ACC112 (cell line): ENCODE measurements around the gene COX7A2L.
"Not testable (repeated sequence)": the region's sequence is repeated elsewhere in the genome, so short reads cannot be mapped to it uniquely, and the experiment has no call there.

ENCODE experiments used
- H2AFZ ChIP-seq: fragments of 200-600 bp; sonication (generic); one replicate; pipeline ENCODE4 v1.6.0; 2017; ENCODE audit warnings: antibody characterized with exemption, low read length; ENCODE audit not compliant: unreplicated experiment
- H3K27ac ChIP-seq: fragments of 200-600 bp; sonication (generic); 2 replicates; pipeline ENCODE4 v1.5.1; 2014; ENCODE audit warnings: low read depth, mild to moderate bottlenecking, antibody characterized with exemption, low read length, moderate library complexity
- H3K27me3 ChIP-seq: fragments of 200-600 bp; sonication (generic); 2 replicates; pipeline ENCODE4 v1.6.1; 2014; ENCODE audit warnings: mild to moderate bottlenecking, antibody characterized with exemption, low read length, moderate library complexity, mixed read lengths; ENCODE audit not compliant: insufficient read depth
- H3K36me3 ChIP-seq: fragments of 200-600 bp; sonication (generic); 2 replicates; pipeline ENCODE4 v1.6.1; 2016; ENCODE audit warnings: mild to moderate bottlenecking, antibody characterized with exemption, low read length, moderate library complexity, mixed read lengths; ENCODE audit not compliant: insufficient read depth
- H3K4me1 ChIP-seq: fragments of 200-600 bp; sonication (generic); one replicate; pipeline ENCODE4 v1.6.1; 2016; ENCODE audit warnings: low read length, mixed read lengths; ENCODE audit not compliant: insufficient read depth, unreplicated experiment, control insufficient read depth
- H3K4me3 ChIP-seq: fragments of 200-600 bp; sonication (generic); 2 replicates; pipeline ENCODE4 v1.5.1; 2014; ENCODE audit warnings: mild to moderate bottlenecking, low read depth, low read length
- H3K79me2 ChIP-seq: fragments of 200-600 bp; sonication (generic); one replicate; pipeline ENCODE4 v1.6.0; 2016; ENCODE audit warnings: low read length; ENCODE audit not compliant: control insufficient read depth, unreplicated experiment, insufficient read depth

The COX7A2L gene

DNA sequence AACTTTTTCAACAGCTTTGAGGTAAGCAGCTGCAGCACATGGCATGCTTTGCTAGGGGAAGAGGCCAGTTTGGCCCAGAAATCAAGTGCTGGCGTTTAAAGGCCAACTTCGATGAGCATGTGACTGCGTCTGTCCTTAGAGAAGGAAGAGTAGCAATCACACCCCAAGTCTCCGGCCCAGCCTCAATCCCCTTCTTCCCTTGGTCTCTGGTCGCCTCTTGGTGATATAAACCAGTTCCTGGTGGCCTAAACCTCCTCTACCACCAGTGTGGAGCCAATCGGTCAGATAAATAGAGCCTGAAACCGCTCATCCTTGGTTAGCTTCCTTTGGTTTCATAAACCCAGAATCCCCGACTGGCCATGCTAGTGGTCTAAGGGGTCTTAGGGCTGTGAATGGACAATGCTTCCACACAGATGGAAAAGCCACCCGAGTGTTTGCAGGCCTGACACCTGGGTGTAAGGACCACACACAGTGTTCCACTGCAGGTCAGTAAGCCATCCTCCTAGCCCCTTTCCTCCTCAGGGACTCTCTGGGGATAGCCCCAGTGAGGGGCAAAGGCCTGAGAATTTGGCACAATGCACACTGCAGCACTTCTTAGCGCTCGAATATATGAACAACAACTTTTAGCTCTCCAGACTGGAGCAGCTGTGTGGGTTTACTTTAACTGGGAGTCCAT lies 23.0 kb upstream of the COX7A2L start:
- Histone ChIP-seq H3K27ac (no peak overlapping the region), H3K79me2 (no peaks in the 10 kb centered on the region), H3K4me1 (no peaks in the 10 kb centered on the region), H3K36me3 (no peaks in the 10 kb centered on the region), H3K4me3 (no peak overlapping the region), H2AFZ (no peak overlapping the region), H3K27me3 (no peaks in the 10 kb centered on the region)

DNA sequence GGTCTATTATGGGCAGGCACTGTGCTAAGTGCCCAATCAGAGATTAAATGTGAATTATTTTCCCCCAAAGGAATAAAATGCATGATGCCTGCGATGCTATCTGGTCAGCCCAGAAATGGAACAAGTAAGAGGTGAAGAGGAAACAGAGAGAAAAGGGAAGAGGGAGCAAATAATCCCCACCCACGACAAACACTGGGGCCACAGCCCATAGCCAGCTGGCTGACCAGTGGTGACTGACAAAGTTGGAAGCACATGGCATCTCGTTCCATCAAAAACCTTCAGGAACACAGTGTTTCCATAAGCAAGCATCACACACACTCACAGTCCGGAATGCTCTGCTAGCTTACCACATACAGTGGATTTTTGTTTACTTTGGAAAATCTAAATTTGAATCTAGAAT lies 21.1 kb upstream of the COX7A2L start:
- Histone ChIP-seq H3K27ac (no peak overlapping the region), H3K79me2 (no peaks in the 10 kb centered on the region), H3K4me3 (no peak overlapping the region), H3K4me1 (no peaks in the 10 kb centered on the region), H3K27me3 (no peaks in the 10 kb centered on the region), H3K36me3 (no peaks in the 10 kb centered on the region), H2AFZ (no peak overlapping the region)

DNA sequence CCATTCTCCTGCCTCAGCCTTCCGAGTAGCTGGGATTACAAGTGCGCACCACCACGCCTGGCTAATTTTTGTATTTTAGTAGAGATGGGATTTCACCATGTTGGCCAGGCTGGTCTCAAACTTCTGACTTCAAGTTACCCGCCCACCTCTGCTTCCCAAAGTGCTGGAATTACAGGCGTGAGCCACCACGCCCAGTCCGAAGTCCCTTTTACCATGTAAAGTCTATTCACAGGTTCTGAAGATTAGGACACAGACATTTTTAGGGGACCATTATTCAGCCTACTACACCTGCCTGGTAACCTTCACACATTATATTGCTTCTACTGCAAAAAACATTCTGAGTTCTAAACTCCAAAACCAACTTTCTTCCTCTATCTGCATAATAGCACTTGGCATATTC lies 19.0 kb upstream of the COX7A2L start:
- not testable (repeated sequence) for H3K27ac ChIP-seq

DNA sequence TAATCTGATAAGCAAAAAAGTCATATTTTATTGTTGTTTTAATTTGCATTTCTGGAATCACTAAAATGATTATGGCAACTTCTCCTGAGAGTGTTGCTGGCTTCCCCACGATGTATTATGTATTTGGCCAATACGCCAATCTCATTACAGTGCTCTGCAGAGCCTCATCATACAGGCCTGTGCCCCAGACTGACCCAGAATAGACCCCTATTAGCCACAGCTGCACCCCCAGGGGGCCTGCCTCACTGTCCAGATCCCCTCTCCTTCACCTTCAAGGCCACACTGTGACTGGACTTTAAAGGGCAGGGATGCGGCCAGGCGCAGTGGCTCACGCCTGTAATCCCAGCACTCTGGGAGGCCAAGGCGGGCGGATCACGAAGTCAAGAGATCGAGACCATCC lies 17.4 kb upstream of the COX7A2L start:
- Histone ChIP-seq H2AFZ (no peak overlapping the region), H3K4me1 (no peaks in the 10 kb centered on the region), H3K27me3 (no peaks in the 10 kb centered on the region), H3K36me3 (no peaks in the 10 kb centered on the region), H3K27ac (no peak overlapping the region), H3K79me2 (no peaks in the 10 kb centered on the region), H3K4me3 (no peak overlapping the region)

More for the DNA sequence above, 19.0 kb upstream of the COX7A2L start:
- H3K79me2 ChIP-seq, H3K4me1 ChIP-seq, H3K4me3 ChIP-seq, H3K27me3 ChIP-seq, H3K36me3 ChIP-seq, H2AFZ ChIP-seq: not testable (repeated sequence)

DNA sequence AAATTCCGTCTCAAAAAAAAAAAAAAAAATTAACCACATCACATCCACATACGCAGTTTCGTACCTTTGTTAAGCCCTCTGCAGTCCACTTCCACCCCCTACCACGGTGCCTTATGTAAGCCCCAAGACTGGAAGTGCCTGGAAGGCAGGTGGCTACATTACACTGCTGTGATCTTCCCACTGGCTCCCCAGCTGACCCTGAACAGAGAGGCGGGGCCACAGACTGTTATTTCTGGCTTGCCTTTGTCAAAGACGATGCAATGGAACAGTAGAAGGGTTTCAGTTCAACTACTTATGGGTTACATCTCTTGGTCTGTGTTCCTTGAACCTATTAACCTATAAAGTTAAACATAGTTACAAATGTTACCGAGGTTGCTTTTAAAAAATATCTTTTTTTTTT lies 15.7 kb upstream of the COX7A2L start:
- H3K79me2 ChIP-seq = no peaks in the 10 kb centered on the region
- no peaks in the 10 kb centered on the region for H3K36me3 ChIP-seq
- H3K4me3 ChIP-seq = no peak overlapping the region
- H2AFZ ChIP-seq = peak overlapping the region; percentile 36
- no peaks in the 10 kb centered on the region for H3K27me3 ChIP-seq
- no peaks in the 10 kb centered on the region for H3K4me1 ChIP-seq
- H3K27ac ChIP-seq = no peak overlapping the region

DNA sequence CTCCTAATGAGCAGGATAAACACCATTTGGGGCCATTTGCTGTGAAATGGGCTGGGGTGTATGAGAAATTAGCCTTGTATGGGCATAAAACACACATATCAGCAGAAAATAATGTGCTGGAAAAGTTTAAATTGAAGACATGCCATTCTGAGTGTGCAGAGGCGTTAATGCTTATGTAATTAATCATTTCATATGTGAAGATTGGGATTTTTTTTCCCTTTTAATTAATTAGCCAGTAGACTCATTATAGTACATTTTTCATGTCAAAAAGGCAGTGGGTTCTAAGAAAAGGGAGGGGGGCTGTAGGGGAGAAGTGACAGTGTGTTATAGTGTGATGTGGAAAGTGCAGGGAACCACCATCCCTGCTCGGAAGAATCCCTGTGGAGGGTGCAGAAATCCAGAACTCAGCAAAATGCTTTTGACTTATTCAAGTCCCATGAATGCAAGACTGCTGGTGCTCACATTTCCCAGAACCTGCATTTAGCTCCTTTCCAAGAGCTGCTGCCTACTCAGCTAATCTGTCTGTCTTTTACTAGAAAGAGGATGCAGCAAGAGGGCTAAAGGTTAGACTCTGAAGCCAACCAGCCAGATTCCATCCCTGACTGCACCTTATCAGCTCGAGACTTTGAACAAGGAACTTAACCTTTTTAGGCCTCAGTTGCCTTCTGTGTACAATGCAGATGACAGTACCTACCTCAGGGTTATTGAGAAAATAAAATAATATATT lies 11.6 kb upstream of the COX7A2L start:
- Histone ChIP-seq H3K27ac (no peak overlapping the region), H3K27me3 (no peaks in the 10 kb centered on the region), H2AFZ (no peak overlapping the region), H3K4me3 (no peak overlapping the region), H3K79me2 (no peaks in the 10 kb centered on the region), H3K36me3 (no peaks in the 10 kb centered on the region), H3K4me1 (peaks cover 6% of the 10 kb centered on the region)

DNA sequence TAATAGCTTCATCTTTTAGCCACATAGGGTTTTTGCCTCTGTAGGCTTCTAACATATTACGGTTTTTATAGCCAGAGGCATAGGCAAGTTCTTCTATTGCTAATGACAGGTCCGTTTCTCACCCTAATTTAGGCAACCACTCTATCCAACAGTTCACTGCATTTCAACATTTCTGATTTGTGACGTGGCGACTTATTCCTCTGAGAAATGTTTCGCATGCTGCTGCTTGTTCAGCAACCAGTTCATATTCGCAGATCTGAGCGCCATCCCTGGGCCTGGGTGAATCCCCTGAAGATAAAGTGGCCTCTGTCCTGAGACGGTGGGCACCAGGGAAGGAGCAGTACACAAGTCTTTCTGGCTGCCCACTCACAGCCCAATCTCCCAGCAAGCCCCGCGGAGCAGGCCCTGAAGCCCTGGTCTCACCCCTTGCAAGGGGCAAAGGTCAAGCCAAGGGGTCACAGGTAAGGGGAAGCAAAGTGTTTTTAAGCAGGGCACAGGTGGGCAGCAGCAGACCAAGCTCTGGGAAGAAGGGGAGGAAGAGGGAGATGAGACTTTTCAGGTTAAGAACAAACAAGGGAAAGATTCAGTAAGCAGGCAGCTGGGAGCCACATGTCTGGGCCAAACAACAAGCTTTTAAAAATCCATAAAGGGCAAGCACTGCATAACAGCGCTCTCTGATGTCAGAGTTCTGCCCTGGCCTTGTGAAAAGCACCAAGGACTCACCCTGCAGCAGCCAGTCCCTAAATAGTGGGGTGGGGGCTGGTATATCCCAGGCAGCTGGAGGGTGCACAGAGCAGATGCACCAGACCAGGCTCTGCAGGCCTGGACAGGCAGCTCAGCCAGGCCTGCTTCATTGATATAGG lies 10.8 kb upstream of the COX7A2L start:
- H3K27ac ChIP-seq = no peak overlapping the region

DNA sequence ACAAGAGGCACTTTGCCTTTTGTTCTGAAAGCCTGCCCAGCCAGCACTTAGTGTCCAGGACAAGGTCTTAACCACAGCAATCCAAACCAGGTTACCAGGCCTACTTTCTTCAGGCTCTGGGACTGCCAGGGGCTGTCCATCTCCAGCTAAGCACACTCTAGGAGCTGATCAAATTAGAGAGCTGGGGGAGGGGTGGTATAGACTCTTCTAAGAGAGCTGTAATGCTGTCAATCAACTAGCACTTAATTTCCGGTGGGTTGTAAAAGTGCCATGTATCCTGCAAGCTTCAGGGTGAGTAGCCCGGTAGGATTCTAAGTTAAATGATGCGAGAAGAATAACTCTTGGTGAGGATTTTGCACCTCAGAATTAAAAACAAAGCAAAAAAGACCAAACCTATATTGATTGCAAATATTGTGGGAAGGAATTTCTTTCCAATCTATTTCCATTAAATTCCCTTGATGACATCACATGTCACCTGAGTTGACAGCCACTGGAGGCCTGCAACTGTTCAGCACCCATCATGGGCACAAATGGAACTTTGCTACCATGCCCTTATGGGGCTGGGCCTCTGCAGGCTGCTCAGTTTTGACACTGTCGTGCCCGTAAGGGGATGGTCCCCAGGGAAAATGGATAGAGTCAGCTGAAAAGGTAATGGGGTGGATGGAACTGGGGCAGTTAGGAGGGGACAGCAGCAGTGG lies 8.7 kb upstream of the COX7A2L start:
- Histone ChIP-seq H3K27me3 (no peaks in the 10 kb centered on the region), H3K4me1 (peaks cover 9% of the 10 kb centered on the region), H3K4me3 (no peak overlapping the region), H2AFZ (no peak overlapping the region), H3K79me2 (no peaks in the 10 kb centered on the region), H3K36me3 (no peaks in the 10 kb centered on the region), H3K27ac (no peak overlapping the region)

More for the DNA sequence above, 10.8 kb upstream of the COX7A2L start:
- Histone ChIP-seq H3K27me3 (no peaks in the 10 kb centered on the region), H3K4me1 (peaks cover 9% of the 10 kb centered on the region), H2AFZ (no peak overlapping the region), H3K79me2 (no peaks in the 10 kb centered on the region), H3K4me3 (no peak overlapping the region), H3K36me3 (no peaks in the 10 kb centered on the region)

DNA sequence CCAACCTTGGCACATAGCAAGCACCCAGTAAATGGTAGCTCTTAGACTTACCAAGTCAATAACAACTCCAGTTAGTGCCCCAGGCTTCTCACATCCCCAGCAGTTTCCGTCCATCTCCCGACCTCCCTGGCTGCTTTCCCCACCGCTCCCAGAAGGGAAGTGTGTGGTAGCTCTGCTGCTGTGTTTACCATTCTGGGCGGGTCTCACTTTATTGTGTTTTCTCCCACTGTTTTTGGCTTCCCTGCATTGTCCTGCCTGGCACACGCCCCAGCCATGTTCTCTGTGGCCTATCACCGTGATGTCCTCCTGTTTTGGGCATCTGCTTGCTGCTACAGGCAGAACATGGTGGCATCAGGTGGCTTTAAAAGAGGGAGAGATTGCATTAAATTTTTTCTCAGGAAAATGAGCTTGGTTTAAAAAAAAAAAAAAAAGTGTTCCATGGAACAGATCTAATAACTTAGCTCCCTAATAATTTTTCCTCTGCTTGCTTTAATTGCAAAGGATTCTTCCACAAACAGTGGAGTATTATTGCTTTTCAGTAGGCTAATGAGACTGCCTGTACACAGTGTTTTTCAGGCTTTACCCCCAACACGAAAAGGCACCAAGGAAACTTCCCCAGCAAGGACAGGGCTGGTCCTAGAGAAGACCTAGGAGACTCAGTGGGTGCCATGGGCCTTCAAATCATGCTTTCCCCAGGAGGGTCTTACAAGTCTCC lies 8.0 kb upstream of the COX7A2L start:
- Histone ChIP-seq H3K36me3 (no peaks in the 10 kb centered on the region), H3K4me3 (no peak overlapping the region), H3K79me2 (no peaks in the 10 kb centered on the region), H3K4me1 (peaks cover 9% of the 10 kb centered on the region), H3K27me3 (no peaks in the 10 kb centered on the region), H2AFZ (no peak overlapping the region), H3K27ac (no peak overlapping the region)

DNA sequence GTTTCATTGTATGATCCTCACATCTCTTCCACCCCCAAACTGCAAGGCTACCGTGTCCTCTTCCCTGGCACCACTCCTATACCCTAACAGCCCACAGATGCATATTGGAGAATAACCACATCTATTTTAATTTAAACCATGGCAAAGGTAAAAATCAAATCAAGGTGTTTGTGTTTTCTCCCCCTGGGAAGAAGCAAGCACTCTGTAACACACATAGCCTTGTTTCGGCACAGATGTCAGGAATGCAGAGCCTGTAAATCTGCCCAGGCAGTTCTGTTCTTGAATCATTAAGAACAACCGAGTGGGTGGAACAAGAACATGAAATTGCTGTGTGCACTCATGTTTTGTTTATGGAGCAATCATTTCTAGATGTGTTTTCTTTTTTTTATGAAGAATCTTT lies 6.8 kb upstream of the COX7A2L start:
- Histone ChIP-seq H3K27ac (no peak overlapping the region), H3K79me2 (no peaks in the 10 kb centered on the region), H3K4me1 (peaks cover 9% of the 10 kb centered on the region), H3K4me3 (peak overlapping the region; percentile 33), H3K36me3 (no peaks in the 10 kb centered on the region), H2AFZ (peak overlapping the region; percentile 77), H3K27me3 (no peaks in the 10 kb centered on the region)
